Neural cell (in vitro differentiated cells): ENCODE results near the gene ZNF474.

Experiments
- EP300 ChIP-seq: fragments of 450-650 bp; conservative IDR thresholded peaks from 2 replicates; pipeline ENCODE4 v1.6.1; 2014; ENCODE audit warnings: antibody characterized with exemption, mild to moderate bottlenecking, moderate library complexity; ENCODE audit not compliant: poor library complexity, severe bottlenecking
- EZH2 ChIP-seq: fragments of 200-600, 300-800 bp; shearing (Covaris generic), sonication (generic); IDR thresholded peaks from 2 replicates; pipeline ENCODE4 v1.6.1; 2014; ENCODE audit warnings: antibody characterized with exemption, low read length, borderline replicate concordance, mild to moderate bottlenecking; ENCODE audit not compliant: insufficient read depth, poor library complexity, severe bottlenecking
- MXI1 ChIP-seq: fragments of 450-650 bp; conservative IDR thresholded peaks from 2 replicates; pipeline ENCODE4 v1.6.1; 2014; ENCODE audit warnings: antibody characterized with exemption, mild to moderate bottlenecking; ENCODE audit not compliant: poor library complexity, severe bottlenecking
- POLR2AphosphoS5 ChIP-seq: IDR thresholded peaks from 2 replicates; pipeline ENCODE4 v1.6.1; 2012
- RAD21 ChIP-seq: fragments of 450-650 bp; conservative IDR thresholded peaks from 2 replicates; pipeline ENCODE4 v1.6.1; 2014; ENCODE audit warnings: antibody characterized with exemption, mild to moderate bottlenecking, moderate library complexity
- REST ChIP-seq: IDR thresholded peaks from 2 replicates; pipeline ENCODE4 v1.6.1; 2012; ENCODE audit warnings: borderline replicate concordance
- SMC3 ChIP-seq: fragments of 450-650 bp; conservative IDR thresholded peaks from 2 replicates; pipeline ENCODE4 v1.6.1; 2014; ENCODE audit warnings: antibody characterized with exemption, mild to moderate bottlenecking, moderate library complexity; ENCODE audit not compliant: poor library complexity
- TAF1 ChIP-seq: IDR thresholded peaks from 2 replicates; pipeline ENCODE4 v1.6.1; 2012; ENCODE audit warnings: low read depth
- TF ChIP-seq, protein P1 (sequence below): fragments of 450-650 bp; IDR thresholded peaks from 2 replicates; pipeline ENCODE4 v1.5.1; 2014; ENCODE audit warnings: antibody characterized with exemption, mild to moderate bottlenecking, moderate library complexity; ENCODE audit not compliant: poor library complexity, severe bottlenecking

DNA sequence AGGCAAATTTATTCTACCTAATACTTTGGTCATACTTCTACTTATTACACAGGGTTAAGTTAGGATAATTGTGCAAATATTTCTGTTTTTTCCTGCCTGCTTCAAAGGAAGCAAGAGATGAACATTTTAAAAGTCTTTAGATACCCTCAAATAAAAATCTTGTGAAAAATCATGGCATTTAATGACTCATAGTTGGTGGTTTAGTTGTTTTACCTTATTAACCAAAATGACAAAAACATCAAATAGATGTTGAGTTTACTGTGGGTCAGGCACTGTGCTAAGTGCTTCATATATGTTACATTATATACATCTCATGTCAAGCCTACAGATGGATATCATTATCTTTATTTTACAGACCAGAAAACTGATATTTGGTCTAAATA lies 54.4 kb downstream of the ZNF474 start:
- TF ChIP-seq MXI1: no peak
- no peak for TF ChIP-seq POLR2AphosphoS5
- TF ChIP-seq, protein P1, sequence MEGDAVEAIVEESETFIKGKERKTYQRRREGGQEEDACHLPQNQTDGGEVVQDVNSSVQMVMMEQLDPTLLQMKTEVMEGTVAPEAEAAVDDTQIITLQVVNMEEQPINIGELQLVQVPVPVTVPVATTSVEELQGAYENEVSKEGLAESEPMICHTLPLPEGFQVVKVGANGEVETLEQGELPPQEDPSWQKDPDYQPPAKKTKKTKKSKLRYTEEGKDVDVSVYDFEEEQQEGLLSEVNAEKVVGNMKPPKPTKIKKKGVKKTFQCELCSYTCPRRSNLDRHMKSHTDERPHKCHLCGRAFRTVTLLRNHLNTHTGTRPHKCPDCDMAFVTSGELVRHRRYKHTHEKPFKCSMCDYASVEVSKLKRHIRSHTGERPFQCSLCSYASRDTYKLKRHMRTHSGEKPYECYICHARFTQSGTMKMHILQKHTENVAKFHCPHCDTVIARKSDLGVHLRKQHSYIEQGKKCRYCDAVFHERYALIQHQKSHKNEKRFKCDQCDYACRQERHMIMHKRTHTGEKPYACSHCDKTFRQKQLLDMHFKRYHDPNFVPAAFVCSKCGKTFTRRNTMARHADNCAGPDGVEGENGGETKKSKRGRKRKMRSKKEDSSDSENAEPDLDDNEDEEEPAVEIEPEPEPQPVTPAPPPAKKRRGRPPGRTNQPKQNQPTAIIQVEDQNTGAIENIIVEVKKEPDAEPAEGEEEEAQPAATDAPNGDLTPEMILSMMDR: no peak
- no peak for TF ChIP-seq EP300
- TF ChIP-seq RAD21: no peak
- TF ChIP-seq EZH2: no peak
- no peak for TF ChIP-seq REST
- no peak for TF ChIP-seq TAF1
- TF ChIP-seq SMC3: no peak
